PC-3 (cell line): ENCODE results near the gene BACH2. TPM values are rescaled to one million over a fixed set of nuclear protein-coding genes. Genes with fewer than 3 reads are reported as not detected.

ENCODE experiments used
- ATAC-seq: fragments of 200-7000 bp; cut with Tn5 transposase; 2 replicates; pipeline ENCODE4 v1.9.1; 2020; ENCODE audit warnings: mild to moderate bottlenecking, moderate library complexity
- BruUV-seq: library from RNA; stranded (reverse); fragments of 400-500 nt; replicated peaks from 2 replicates; lab custom pipeline; 2021; lab: Mats Ljungman, UMichigan
- CTCF ChIA-PET: fragments of 300-600 bp; sonication (Branson Sonifier 250); formaldehyde crosslinking; loops from one replicate; lab custom pipeline; 2022; ENCODE audit warnings: antibody characterized with exemption; lab: Charles Lee
- POLR2A ChIA-PET: fragments of 300-600 bp; sonication (Branson Sonifier 250); formaldehyde crosslinking; loops from one replicate; lab custom pipeline; 2022; ENCODE audit warnings: antibody characterized with exemption; ENCODE audit not compliant: unreplicated experiment; lab: Charles Lee
- DNase-seq: peaks from one replicate; pipeline ENCODE4 v3.0.0-alpha.2; 2015
- H2AFZ ChIP-seq: fragments of 300-600 bp; sonication (generic); 2 replicates; pipeline ENCODE4 v1.6.0; 2016; ENCODE audit warnings: antibody characterized with exemption, low read length
- H3F3A ChIP-seq: fragments of 300-600 bp; sonication (generic); one replicate; pipeline ENCODE4 v1.6.0; 2017; ENCODE audit warnings: antibody characterized with exemption, low read length, control low read depth, mild to moderate bottlenecking; ENCODE audit not compliant: unreplicated experiment
- H3K27ac ChIP-seq: fragments of 300-600 bp; sonication (generic); 2 replicates; pipeline ENCODE4 v1.5.1; 2016; ENCODE audit warnings: mild to moderate bottlenecking, low read length
- H3K27me3 ChIP-seq: fragments of 300-600 bp; sonication (generic); 2 replicates; pipeline ENCODE4 v1.6.1; 2016; ENCODE audit warnings: low read length, mixed read lengths
- H3K36me3 ChIP-seq: fragments of 300-600 bp; sonication (generic); 2 replicates; pipeline ENCODE4 v1.6.1; 2016; ENCODE audit warnings: low read depth, mixed run types, low read length, mixed read lengths
- H3K4me1 ChIP-seq: fragments of 300-600 bp; sonication (generic); 2 replicates; pipeline ENCODE4 v1.5.1; 2016; ENCODE audit warnings: low read length; ENCODE audit not compliant: insufficient read depth
- H3K4me2 ChIP-seq: fragments of 300-600 bp; sonication (generic); 2 replicates; pipeline ENCODE4 v1.6.0; 2016; ENCODE audit warnings: low read length
- H3K4me3 ChIP-seq: fragments of 300-600 bp; sonication (generic); 2 replicates; pipeline ENCODE4 v1.5.1; 2016; ENCODE audit warnings: mild to moderate bottlenecking, low read length, mixed read lengths
- H3K79me2 ChIP-seq: fragments of 300-600 bp; sonication (generic); 2 replicates; pipeline ENCODE4 v1.6.1; 2017; ENCODE audit warnings: low read length, mixed read lengths
- H3K9ac ChIP-seq: fragments of 300-600 bp; sonication (generic); 2 replicates; pipeline ENCODE4 v1.6.0; 2016; ENCODE audit warnings: mild to moderate bottlenecking, low read length
- H3K9me2 ChIP-seq: fragments of 300-600 bp; sonication (generic); replicated peaks from 2 replicates; pipeline ENCODE4 v1.6.1; 2016; ENCODE audit warnings: mixed run types, low read length, mixed read lengths
- H3K9me3 ChIP-seq: fragments of 300-600 bp; sonication (generic); 2 replicates; pipeline ENCODE4 v1.6.1; 2016; ENCODE audit warnings: low read length, mixed read lengths
- H4K20me1 ChIP-seq: fragments of 300-600 bp; sonication (generic); 2 replicates; pipeline ENCODE4 v1.6.1; 2016; ENCODE audit warnings: low read length, mixed read lengths
- CTCF ChIP-seq: fragments of 300-600 bp; sonication (generic); conservative IDR thresholded peaks from 2 replicates; pipeline ENCODE4 v1.5.1; 2017; ENCODE audit warnings: antibody characterized with exemption, low read depth, mild to moderate bottlenecking, low read length
- EZH2 ChIP-seq: fragments of 300-600 bp; sonication (generic); IDR thresholded peaks from one replicate; pipeline ENCODE4 v1.6.1; 2017; ENCODE audit warnings: antibody characterized with exemption, mild to moderate bottlenecking, low read length; ENCODE audit not compliant: unreplicated experiment
- EZH2phosphoT487 ChIP-seq: fragments of 300-600 bp; sonication (generic); IDR thresholded peaks from 2 replicates; pipeline ENCODE4 v1.6.1; 2018; ENCODE audit warnings: mild to moderate bottlenecking, antibody characterized with exemption, low read length, borderline replicate concordance
- intact Hi-C: fragments of 100-400 bp; cut with micrococcal nuclease; formaldehyde crosslinking; loops from 2 replicates; pipeline ENCODE4 v1.9.0; 2023
- total RNA-seq: library from RNA; depleted of rRNA; stranded (reverse); fragments of >200 nt; gene quantifications from 2 replicates; pipeline ENCODE4 v1.2.3, GENCODE V29; 2014

Gene BACH2
- total RNA-seq, 1 experiment from 2014 or later = 7.0 TPM

- DNase-seq (no peak), ATAC-seq (no peak)
- TF ChIP-seq EZH2 (no peak), CTCF (no peak), EZH2phosphoT487 (no peak)
- POLR2A ChIA-PET = no interaction called here
- Histone ChIP-seq H3F3A (no peaks in the 10 kb centered on the region), H3K27me3 (no peaks in the 10 kb centered on the region), H4K20me1 (no peaks in the 10 kb centered on the region), H3K9me3 (no peaks in the 10 kb centered on the region), H3K36me3 (no peaks in the 10 kb centered on the region), H3K9me2 (no peaks in the 10 kb centered on the region), H3K9ac (no peak overlapping the region), H3K79me2 (no peaks in the 10 kb centered on the region), H3K4me2 (no peak overlapping the region), H3K4me1 (no peaks in the 10 kb centered on the region), H3K27ac (no peak overlapping the region), H2AFZ (no peak overlapping the region), H3K4me3 (no peak overlapping the region)
- CTCF ChIA-PET = no interaction called here
- no TSS peak for BruUV-seq
- intact Hi-C loops = no loop called here
Measured at GRCh38 chr6:90230548-90231215, 66.0 kb downstream of the BACH2 start.

GRCh38 chr6:90229331-90230010 is 67.2 kb downstream of the BACH2 start:
- Histone ChIP-seq H3K27me3 (no peaks in the 10 kb centered on the region), H3F3A (no peaks in the 10 kb centered on the region), H3K9me2 (no peaks in the 10 kb centered on the region), H3K4me1 (no peaks in the 10 kb centered on the region), H3K4me3 (no peak overlapping the region), H2AFZ (no peak overlapping the region), H4K20me1 (no peaks in the 10 kb centered on the region), H3K9me3 (no peaks in the 10 kb centered on the region), H3K79me2 (no peaks in the 10 kb centered on the region), H3K9ac (no peak overlapping the region), H3K36me3 (no peaks in the 10 kb centered on the region; the same call in 1 of the 2 replicates), H3K27ac (no peak overlapping the region), H3K4me2 (no peak overlapping the region)
- no TSS peak for BruUV-seq
- POLR2A ChIA-PET = no interaction called here
- intact Hi-C loops = no loop called here
- DNase-seq = no peak
- TF ChIP-seq EZH2 (no peak), CTCF (no peak), EZH2phosphoT487 (no peak)
- no peak for ATAC-seq
- CTCF ChIA-PET = no interaction called here

GRCh38 chr6:90227673-90228072 is 69.0 kb downstream of the BACH2 start:
- TF ChIP-seq CTCF (no peak), EZH2phosphoT487 (no peak), EZH2 (no peak)

More at GRCh38 chr6:90227673-90228072, 69.0 kb downstream of the BACH2 start:
- H3K4me2 ChIP-seq = no peak overlapping the region
- ATAC-seq (no peak), DNase-seq (no peak)
- no peak overlapping the region for H2AFZ ChIP-seq
- intact Hi-C loops = no loop called here
- H3K27ac ChIP-seq = no peak overlapping the region
- no peak overlapping the region for H3K9ac ChIP-seq
- H3K27me3 ChIP-seq = no peaks in the 10 kb centered on the region
- no peaks in the 10 kb centered on the region for H3K4me1 ChIP-seq
- H4K20me1 ChIP-seq = no peaks in the 10 kb centered on the region
- peaks cover 14% of the 10 kb centered on the region; the same call in 1 of the 2 replicates for H3K36me3 ChIP-seq
- CTCF ChIA-PET = interaction anchor here (0.7 kb wide), 1 partner anchor 255 kb away, joined by 3 read pairs; no protein-coding TSS in a partner anchor
- no peaks in the 10 kb centered on the region for H3K9me2 ChIP-seq
- BruUV-seq = no TSS peak
- POLR2A ChIA-PET = no interaction called here
- H3F3A ChIP-seq = no peaks in the 10 kb centered on the region
- peaks cover 16% of the 10 kb centered on the region for H3K9me3 ChIP-seq
- H3K79me2 ChIP-seq = no peaks in the 10 kb centered on the region
- no peak overlapping the region for H3K4me3 ChIP-seq
